Stimulated activated CD4-positive, alpha-beta T cell treated with anti-CD3 and anti-CD28 coated beads, Interleukin-12 subunit alpha, Interleukin-12 subunit beta, amount 100 ng/mL, for 24 hours (primary cell): ENCODE measurements around the gene ZNF316.

Experiments used
- DNase-seq, 2 experiments: peaks; one replicate each; pipeline ENCODE4 v3.0.0-alpha.2; 2020; ENCODE audit warnings: low read depth in 2 of 2

The ZNF316 gene

GRCh38 chr7:6636741-6637543 is at the start of gene ZNF316:
Gene ZNF316, plus strand, starts transcription at chr7:6637318. Its CDS starts 5,092 bp downstream, at chr7:6642410.
- DNase-seq, result peak; percentile 32 to 47

GRCh38 chr7:6588566-6588965 is 48.6 kb upstream of the ZNF316 start:
- no peak for DNase-seq

GRCh38 chr7:6589151-6589828 is 47.8 kb upstream of the ZNF316 start:
- no peak for DNase-seq

- peak; percentile 61 to 70 for DNase-seq
These were observed 47.1 kb upstream of the ZNF316 start, which contains the start of gene INTS15 for GRCh38 chr7:6589829-6590644. Gene INTS15, plus strand, starts transcription at chr7:6590021. Its CDS starts 263 bp downstream, at chr7:6590284.

GRCh38 chr7:6590645-6591110 is 46.4 kb upstream of the ZNF316 start:
- no peak for DNase-seq

- no peak for DNase-seq
These were observed 37.0 kb upstream of the ZNF316 start for GRCh38 chr7:6600093-6600492.

- no peak for DNase-seq
These were observed 32.7 kb upstream of the ZNF316 start for GRCh38 chr7:6604458-6604857.

- DNase-seq, result no peak
These were observed 30.1 kb upstream of the ZNF316 start for GRCh38 chr7:6606866-6607583.

GRCh38 chr7:6607651-6608051 is 29.5 kb upstream of the ZNF316 start:
- no peak for DNase-seq

GRCh38 chr7:6608081-6608480 is 29.0 kb upstream of the ZNF316 start:
- no peak for DNase-seq

- DNase-seq, result no peak
These were observed 28.3 kb upstream of the ZNF316 start for GRCh38 chr7:6608794-6609193.

- DNase-seq, result no peak
These were observed 24.3 kb upstream of the ZNF316 start for GRCh38 chr7:6612819-6613218.

- no peak for DNase-seq
These were observed 23.4 kb upstream of the ZNF316 start for GRCh38 chr7:6613706-6614105.

- DNase-seq, result no peak
These were observed 22.0 kb upstream of the ZNF316 start, which contains the start of gene ZNF853 for GRCh38 chr7:6614953-6615722. Gene ZNF853, plus strand, starts transcription at chr7:6615610. Its CDS starts 565 bp downstream, at chr7:6616175.

- DNase-seq, result no peak
These were observed 21.2 kb upstream of the ZNF316 start for GRCh38 chr7:6615723-6616555.

- no peak for DNase-seq
These were observed 20.1 kb upstream of the ZNF316 start for GRCh38 chr7:6616854-6617643.

- no peak for DNase-seq
These were observed 18.5 kb upstream of the ZNF316 start for GRCh38 chr7:6618621-6619020.

GRCh38 chr7:6619961-6620360 is 17.2 kb upstream of the ZNF316 start:
- DNase-seq, result no peak
